Large intestine (tissue), 3 donors: ENCODE data around the gene FAM221A. TPM values are rescaled to one million over a fixed set of nuclear protein-coding genes. Genes with fewer than 3 reads are reported as not detected.
"Not testable (repeated sequence)": the region's sequence is repeated elsewhere in the genome, so short reads cannot be mapped to it uniquely, and the experiment has no call there.

Experiments used
- DNase-seq, 2 donors: peaks; one replicate each; pipeline versions ENCODE4 v3.0.0 to v3.0.0-alpha.2; 2013
- H3K27ac ChIP-seq: one replicate; pipeline ENCODE4 v1.5.1; 2013; ENCODE audit warnings: low read length
- H3K27me3 ChIP-seq: 2 replicates; pipeline ENCODE4 v1.6.1; 2013; ENCODE audit warnings: low read length; ENCODE audit not compliant: control insufficient read depth, insufficient read depth
- H3K36me3 ChIP-seq: 2 replicates; pipeline ENCODE4 v1.6.1; 2013; ENCODE audit warnings: low read length; ENCODE audit not compliant: control insufficient read depth, insufficient read depth
- H3K4me1 ChIP-seq: one replicate; pipeline ENCODE4 v1.6.1; 2013; ENCODE audit warnings: low read length; ENCODE audit not compliant: control insufficient read depth, insufficient read depth
- H3K4me3 ChIP-seq: one replicate; pipeline ENCODE4 v1.5.1; 2013; ENCODE audit warnings: low read length
- H3K9me3 ChIP-seq: one replicate; pipeline ENCODE4 v1.6.1; 2013; ENCODE audit warnings: mild to moderate bottlenecking, low read depth, low read length, moderate library complexity; ENCODE audit not compliant: control insufficient read depth
- WGBS: methylation state at CpG from one replicate; pipeline ENCODE4 v1.1.5; 2013; ENCODE audit warnings: low lambda C conversion rate; ENCODE audit not compliant: insufficient coverage; 5-methylcytosine and 5-hydroxymethylcytosine counted together
- polyA plus RNA-seq: library from polyadenylated mRNA; unstranded; fragments of 120-200 nt; gene quantifications from one replicate; pipeline ENCODE4 v1.2.1, GENCODE V29; 2013

FAM221A gene
- polyA plus RNA-seq, 1 donor: 12.5 TPM

GRCh38 chr7:23721456-23721855, 41.5 kb downstream of the FAM221A start:
- Histone ChIP-seq H3K36me3 (no peaks in the 10 kb centered on the region), H3K9me3 (no peaks in the 10 kb centered on the region), H3K4me1 (no peaks in the 10 kb centered on the region), H3K27me3 (no peaks in the 10 kb centered on the region), H3K27ac (no peak overlapping the region), H3K4me3 (no peak overlapping the region)
- WGBS: no CpG with 5 or more reads among the region's 4 CpGs
- no peak for DNase-seq

- not testable (repeated sequence) for DNase-seq, H3K4me3 ChIP-seq
Measured at GRCh38 chr7:23722587-23723216, 42.7 kb downstream of the FAM221A start.

GRCh38 chr7:23724113-23724512, 44.1 kb downstream of the FAM221A start:
- H3K36me3 ChIP-seq, H3K27me3 ChIP-seq, H3K4me3 ChIP-seq, H3K27ac ChIP-seq, DNase-seq, H3K9me3 ChIP-seq, H3K4me1 ChIP-seq: not testable (repeated sequence)
- no CpG with 5 or more reads among the region's 4 CpGs for WGBS

More at GRCh38 chr7:23722587-23723216, 42.7 kb downstream of the FAM221A start:
- not testable (repeated sequence) for H3K27ac ChIP-seq, H3K9me3 ChIP-seq, H3K27me3 ChIP-seq, H3K36me3 ChIP-seq, H3K4me1 ChIP-seq
- WGBS: 90% methylated on average over 2 of the region's 21 CpGs

- H3K36me3 ChIP-seq: no peaks in the 10 kb centered on the region
- H3K27ac ChIP-seq: no peak overlapping the region
- H3K9me3 ChIP-seq: peaks cover 16% of the 10 kb centered on the region
- no peaks in the 10 kb centered on the region for H3K27me3 ChIP-seq
- no peak overlapping the region for H3K4me3 ChIP-seq
- no peak for DNase-seq
- H3K4me1 ChIP-seq: no peaks in the 10 kb centered on the region
Measured at GRCh38 chr7:23742051-23742450, 62.1 kb downstream of the FAM221A start.

GRCh38 chr7:23743226-23743625, 63.2 kb downstream of the FAM221A start:
- Histone ChIP-seq H3K4me3 (no peak overlapping the region), H3K27ac (no peak overlapping the region), H3K4me1 (no peaks in the 10 kb centered on the region), H3K9me3 (peaks cover 16% of the 10 kb centered on the region), H3K27me3 (no peaks in the 10 kb centered on the region), H3K36me3 (no peaks in the 10 kb centered on the region)
- 80% methylated on average over 1 of the region's 4 CpGs for WGBS
- DNase-seq: no peak

GRCh38 chr7:23746629-23747028, 66.6 kb downstream of the FAM221A start:
- no peak overlapping the region for H3K27ac ChIP-seq
- H3K4me3 ChIP-seq: no peak overlapping the region
- no peak for DNase-seq
- peaks cover 16% of the 10 kb centered on the region for H3K9me3 ChIP-seq
- no peaks in the 10 kb centered on the region for H3K27me3 ChIP-seq
- H3K4me1 ChIP-seq: no peaks in the 10 kb centered on the region
- WGBS: 86% methylated on average over 1 of the region's 1 CpG
- H3K36me3 ChIP-seq: no peaks in the 10 kb centered on the region

- DNase-seq: no peak
- Histone ChIP-seq H3K4me3 (no peak overlapping the region), H3K27me3 (no peaks in the 10 kb centered on the region), H3K27ac (no peak overlapping the region), H3K4me1 (no peaks in the 10 kb centered on the region), H3K36me3 (no peaks in the 10 kb centered on the region), H3K9me3 (no peaks in the 10 kb centered on the region)
- no CpG with 5 or more reads among the region's 1 CpG for WGBS
Measured at GRCh38 chr7:23751852-23752251, 71.9 kb downstream of the FAM221A start.

Other genes with a start within 250 kb of the FAM221A start
- gene IGF2BP3, start 209.7 kb upstream of the FAM221A start, polyA plus RNA-seq: 61.6 TPM
- gene TRA2A, start 148.2 kb upstream of the FAM221A start, polyA plus RNA-seq: 169 TPM
- gene CCDC126, start 82.8 kb upstream of the FAM221A start, polyA plus RNA-seq: 24.6 TPM
- gene STK31, start 30.0 kb downstream of the FAM221A start, polyA plus RNA-seq: 0.52 TPM